ENCODE data around the gene MYOM1.
"Not testable (repeated sequence)": the region's sequence is repeated elsewhere in the genome, so short reads cannot be mapped to it uniquely, and the experiment has no call there.

MYOM1 gene

DNA sequence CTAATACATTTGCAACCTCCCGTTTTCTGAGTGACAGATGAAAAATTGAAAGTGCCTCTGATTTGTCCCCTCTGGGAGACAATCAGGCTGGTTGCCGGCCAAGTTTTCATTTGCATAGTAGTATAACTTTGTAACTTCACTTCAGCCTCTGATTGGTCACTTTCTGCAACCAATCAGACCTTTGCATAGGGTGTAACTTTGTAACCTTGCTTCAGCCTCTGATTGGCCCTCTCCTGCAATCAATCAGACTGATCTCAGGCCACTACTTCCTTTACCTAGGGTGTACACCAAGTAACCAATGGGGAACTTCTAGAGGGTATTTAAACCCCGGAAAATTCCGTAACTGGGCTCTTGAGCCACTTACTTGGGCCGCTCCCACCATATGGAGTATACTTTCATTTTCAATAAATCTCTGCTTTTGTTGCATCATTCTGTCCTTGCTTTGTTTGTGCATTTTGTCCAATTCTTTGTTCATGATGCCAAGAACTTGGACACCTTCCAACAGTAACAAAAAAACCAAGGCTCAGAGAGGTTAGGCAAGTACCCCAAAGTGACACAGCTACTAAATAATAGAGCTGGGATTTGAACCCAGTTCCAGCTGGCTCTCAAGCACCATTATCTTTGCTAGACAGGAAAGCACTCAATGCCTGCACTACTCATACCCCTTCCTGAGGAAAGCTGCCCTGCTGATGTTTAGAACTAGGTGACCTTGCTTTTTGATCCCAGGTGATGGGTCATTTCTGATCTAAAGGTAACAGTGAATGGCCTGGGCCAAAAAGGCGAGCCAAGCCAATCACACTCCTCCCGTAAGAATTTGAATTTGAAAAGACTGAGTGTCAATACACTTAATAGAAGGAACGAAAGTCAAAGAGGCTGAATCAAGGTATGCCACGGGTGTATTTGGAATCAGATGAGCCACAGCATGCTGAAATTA is 10.9 kb upstream of the MYOM1 start:
- no peak overlapping the region for H3K27ac ChIP-seq (ENCODE audit: low read length)
- no peaks in the 10 kb centered on the region for H3K27me3 ChIP-seq (ENCODE audit: low read depth, low read length)
- no peaks in the 10 kb centered on the region for H3K4me1 ChIP-seq (ENCODE audit: control insufficient read depth in 1 of 2, insufficient read depth in 2 of 2, low read length in 2 of 2)
- no peaks in the 10 kb centered on the region for H3K36me3 ChIP-seq (ENCODE audit: control insufficient read depth in 1 of 2, insufficient read depth in 2 of 2, low read length in 2 of 2)
- H3K4me3 ChIP-seq (ENCODE audit: low read depth in 1 of 2, low read length in 2 of 2) = no peak overlapping the region
- no peaks in the 10 kb centered on the region for H3K9me3 ChIP-seq (ENCODE audit: control insufficient read depth in 1 of 2, low read length in 2 of 2)

GRCh38 chr18:3226048-3226447 is 6.3 kb upstream of the MYOM1 start:
- no peaks in the 10 kb centered on the region for H3K36me3 ChIP-seq (ENCODE audit: control insufficient read depth in 1 of 2, insufficient read depth in 2 of 2, low read length in 2 of 2)
- H3K27ac ChIP-seq (ENCODE audit: low read length) = no peak overlapping the region
- no peaks in the 10 kb centered on the region for H3K27me3 ChIP-seq (ENCODE audit: low read depth, low read length)
- no peak overlapping the region for H3K4me3 ChIP-seq (ENCODE audit: low read depth in 1 of 2, low read length in 2 of 2)
- no peaks in the 10 kb centered on the region for H3K9me3 ChIP-seq (ENCODE audit: control insufficient read depth in 1 of 2, low read length in 2 of 2)
- peaks cover 0 to 4% of the 10 kb centered on the region in 2 donors for H3K4me1 ChIP-seq (ENCODE audit: control insufficient read depth in 1 of 2, insufficient read depth in 2 of 2, low read length in 2 of 2)

GRCh38 chr18:3225588-3225987 is 5.8 kb upstream of the MYOM1 start:
- Histone ChIP-seq H3K36me3 (ENCODE audit: control insufficient read depth in 1 of 2, insufficient read depth in 2 of 2, low read length in 2 of 2) (no peaks in the 10 kb centered on the region), H3K27ac (ENCODE audit: low read length) (no peak overlapping the region), H3K4me3 (ENCODE audit: low read depth in 1 of 2, low read length in 2 of 2) (no peak overlapping the region), H3K9me3 (ENCODE audit: control insufficient read depth in 1 of 2, low read length in 2 of 2) (no peaks in the 10 kb centered on the region), H3K27me3 (ENCODE audit: low read depth, low read length) (no peaks in the 10 kb centered on the region), H3K4me1 (ENCODE audit: control insufficient read depth in 1 of 2, insufficient read depth in 2 of 2, low read length in 2 of 2) (peaks cover 0 to 6% of the 10 kb centered on the region in 2 donors)

DNA sequence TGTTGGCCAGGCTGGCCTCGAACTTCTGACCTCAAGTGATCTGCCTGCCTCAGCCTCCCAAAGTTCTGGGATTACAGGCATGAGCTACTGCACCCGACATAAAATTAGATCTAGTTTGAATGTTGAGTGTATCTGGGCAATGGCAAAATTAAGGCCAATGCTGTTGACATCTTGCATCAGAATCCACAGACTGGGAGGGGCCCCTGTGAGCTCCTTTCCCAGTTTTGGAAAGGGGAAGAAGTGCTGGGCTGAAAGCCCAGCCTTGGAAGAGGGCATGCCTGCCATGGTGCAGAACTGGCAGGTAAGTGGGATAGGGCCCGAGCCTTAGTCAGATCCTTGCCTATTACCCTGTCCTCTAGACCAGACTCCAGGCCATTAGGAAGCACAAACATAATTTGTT is 4.5 kb upstream of the MYOM1 start:
- H3K9me3 ChIP-seq (ENCODE audit: control insufficient read depth in 1 of 2, low read length in 2 of 2) = no peaks in the 10 kb centered on the region
- peaks cover 0 to 10% of the 10 kb centered on the region in 2 donors for H3K4me1 ChIP-seq (ENCODE audit: control insufficient read depth in 1 of 2, insufficient read depth in 2 of 2, low read length in 2 of 2)
- no peaks in the 10 kb centered on the region for H3K27me3 ChIP-seq (ENCODE audit: low read depth, low read length)
- H3K4me3 ChIP-seq (ENCODE audit: low read depth in 1 of 2, low read length in 2 of 2) = no peak overlapping the region
- H3K27ac ChIP-seq (ENCODE audit: low read length) = no peak overlapping the region
- no peaks in the 10 kb centered on the region for H3K36me3 ChIP-seq (ENCODE audit: control insufficient read depth in 1 of 2, insufficient read depth in 2 of 2, low read length in 2 of 2)

DNA sequence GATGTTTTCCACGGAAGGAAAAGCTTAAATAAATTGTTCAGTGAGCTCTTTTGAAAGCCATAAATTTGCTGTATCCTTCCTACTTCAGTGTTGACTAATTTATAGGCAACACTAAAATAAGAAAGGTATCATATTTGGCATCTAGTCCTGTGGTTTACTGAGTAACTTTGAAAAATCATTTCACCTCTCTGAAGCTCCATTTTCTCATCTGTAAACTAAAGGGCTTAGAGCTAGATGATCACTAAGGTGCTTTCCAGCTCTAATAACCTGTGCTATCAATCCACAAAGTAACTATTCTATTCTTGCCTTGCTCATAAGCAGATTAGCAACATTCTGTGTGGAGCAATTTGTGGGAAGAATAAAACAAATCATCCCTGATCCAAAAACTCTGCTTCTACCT is 3.6 kb upstream of the MYOM1 start:
- Histone ChIP-seq H3K4me3 (ENCODE audit: low read depth in 1 of 2, low read length in 2 of 2) (no peak overlapping the region), H3K36me3 (ENCODE audit: control insufficient read depth in 1 of 2, insufficient read depth in 2 of 2, low read length in 2 of 2) (no peaks in the 10 kb centered on the region), H3K9me3 (ENCODE audit: control insufficient read depth in 1 of 2, low read length in 2 of 2) (no peaks in the 10 kb centered on the region), H3K27ac (ENCODE audit: low read length) (no peak overlapping the region), H3K27me3 (ENCODE audit: low read depth, low read length) (no peaks in the 10 kb centered on the region), H3K4me1 (ENCODE audit: control insufficient read depth in 1 of 2, insufficient read depth in 2 of 2, low read length in 2 of 2) (peaks cover 0 to 10% of the 10 kb centered on the region in 2 donors)

DNA sequence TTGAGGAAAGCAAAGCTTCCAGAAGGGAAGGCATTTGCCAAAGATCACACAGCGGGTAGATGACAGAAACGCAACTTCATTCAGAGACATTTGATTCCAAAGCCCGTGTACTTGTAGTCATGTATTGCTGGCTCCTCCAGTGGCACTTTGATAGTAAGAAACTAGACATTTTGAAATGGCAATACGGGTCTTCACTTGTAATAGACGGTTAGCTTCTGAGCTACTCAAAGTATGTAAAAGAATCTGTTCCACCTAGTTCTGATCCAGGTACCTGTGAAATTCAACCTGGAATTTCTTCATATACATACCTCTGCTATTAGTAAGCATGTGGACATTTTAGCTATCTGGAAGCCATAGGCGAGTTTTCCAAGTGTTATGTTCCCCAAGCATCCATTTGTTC is 1.7 kb upstream of the MYOM1 start:
- Histone ChIP-seq H3K27ac (ENCODE audit: low read length) (no peak overlapping the region), H3K4me1 (ENCODE audit: control insufficient read depth in 1 of 2, insufficient read depth in 2 of 2, low read length in 2 of 2) (peaks cover 3 to 10% of the 10 kb centered on the region in 2 donors), H3K27me3 (ENCODE audit: low read depth, low read length) (no peaks in the 10 kb centered on the region), H3K9me3 (ENCODE audit: control insufficient read depth in 1 of 2, low read length in 2 of 2) (no peaks in the 10 kb centered on the region), H3K4me3 (ENCODE audit: low read depth in 1 of 2, low read length in 2 of 2) (no peak overlapping the region), H3K36me3 (ENCODE audit: control insufficient read depth in 1 of 2, insufficient read depth in 2 of 2, low read length in 2 of 2) (no peaks in the 10 kb centered on the region)

GRCh38 chr18:3220868-3221267 is 1.1 kb upstream of the MYOM1 start:
- H3K27me3 ChIP-seq (ENCODE audit: low read depth, low read length); H3K4me3 ChIP-seq (ENCODE audit: low read depth in 1 of 2, low read length in 2 of 2); H3K36me3 ChIP-seq (ENCODE audit: control insufficient read depth in 1 of 2, insufficient read depth in 2 of 2, low read length in 2 of 2); H3K9me3 ChIP-seq (ENCODE audit: control insufficient read depth in 1 of 2, low read length in 2 of 2); H3K27ac ChIP-seq (ENCODE audit: low read length): not testable (repeated sequence)
- peaks cover 3 to 10% of the 10 kb centered on the region in 2 donors for H3K4me1 ChIP-seq (ENCODE audit: control insufficient read depth in 1 of 2, insufficient read depth in 2 of 2, low read length in 2 of 2)

GRCh38 chr18:3219241-3219630 is 532 bp downstream of the MYOM1 start:
- no peaks in the 10 kb centered on the region for H3K27me3 ChIP-seq (ENCODE audit: low read depth, low read length)
- peaks cover 3 to 10% of the 10 kb centered on the region in 2 donors for H3K4me1 ChIP-seq (ENCODE audit: control insufficient read depth in 1 of 2, insufficient read depth in 2 of 2, low read length in 2 of 2)
- H3K9me3 ChIP-seq (ENCODE audit: control insufficient read depth in 1 of 2, low read length in 2 of 2) = no peaks in the 10 kb centered on the region
- peak overlapping the region; percentile 45 to 57 for H3K4me3 ChIP-seq (ENCODE audit: low read depth in 1 of 2, low read length in 2 of 2)
- H3K27ac ChIP-seq (ENCODE audit: low read length) = peak overlapping the region; percentile 76
- peaks cover 0 to 10% of the 10 kb centered on the region in 2 donors for H3K36me3 ChIP-seq (ENCODE audit: control insufficient read depth in 1 of 2, insufficient read depth in 2 of 2, low read length in 2 of 2)

- peak overlapping the region; percentile 45 to 57 for H3K4me3 ChIP-seq (ENCODE audit: low read depth in 1 of 2, low read length in 2 of 2)
- H3K27me3 ChIP-seq (ENCODE audit: low read depth, low read length) = no peaks in the 10 kb centered on the region
- peak overlapping the region; percentile 76 for H3K27ac ChIP-seq (ENCODE audit: low read length)
Measured at GRCh38 chr18:3218819-3219218, 949 bp downstream of the MYOM1 start.

GRCh38 chr18:3217948-3218647 is 1.7 kb downstream of the MYOM1 start:
- H3K27me3 ChIP-seq (ENCODE audit: low read depth, low read length) = no peaks in the 10 kb centered on the region
- H3K27ac ChIP-seq (ENCODE audit: low read length) = peak overlapping the region; percentile 76
- H3K4me1 ChIP-seq (ENCODE audit: control insufficient read depth in 1 of 2, insufficient read depth in 2 of 2, low read length in 2 of 2) = peaks cover 9 to 12% of the 10 kb centered on the region in 2 donors
- H3K9me3 ChIP-seq (ENCODE audit: control insufficient read depth in 1 of 2, low read length in 2 of 2) = no peaks in the 10 kb centered on the region
- peaks cover 0 to 11% of the 10 kb centered on the region in 2 donors for H3K36me3 ChIP-seq (ENCODE audit: control insufficient read depth in 1 of 2, insufficient read depth in 2 of 2, low read length in 2 of 2)
- H3K4me3 ChIP-seq (ENCODE audit: low read depth in 1 of 2, low read length in 2 of 2) = peak overlapping the region in 1 of 2 donors; percentile 7

More at GRCh38 chr18:3218819-3219218, 949 bp downstream of the MYOM1 start:
- Histone ChIP-seq H3K9me3 (ENCODE audit: control insufficient read depth in 1 of 2, low read length in 2 of 2) (no peaks in the 10 kb centered on the region), H3K4me1 (ENCODE audit: control insufficient read depth in 1 of 2, insufficient read depth in 2 of 2, low read length in 2 of 2) (peaks cover 5 to 10% of the 10 kb centered on the region in 2 donors), H3K36me3 (ENCODE audit: control insufficient read depth in 1 of 2, insufficient read depth in 2 of 2, low read length in 2 of 2) (peaks cover 0 to 11% of the 10 kb centered on the region in 2 donors)

DNA sequence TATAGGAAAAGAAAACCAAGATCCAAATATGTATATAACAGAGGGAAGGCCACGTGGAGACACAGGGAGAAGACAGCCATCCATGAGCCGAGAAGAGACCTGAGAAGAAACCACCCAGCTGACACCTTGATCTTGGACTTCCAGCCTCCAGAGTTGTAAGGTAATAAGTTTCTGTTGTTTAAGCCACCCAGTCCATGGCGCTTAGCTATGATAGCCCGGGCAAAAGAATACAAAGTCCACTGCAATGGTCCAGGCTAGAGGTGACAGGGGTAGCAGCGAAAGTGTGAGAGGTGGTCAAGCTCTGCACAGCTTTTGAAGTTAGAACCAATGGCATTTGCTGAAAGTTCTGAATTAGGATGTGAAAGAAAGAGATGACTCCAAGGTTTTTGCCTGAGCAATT is 2.8 kb downstream of the MYOM1 start:
- peaks cover 15 to 22% of the 10 kb centered on the region in 2 donors for H3K4me1 ChIP-seq (ENCODE audit: control insufficient read depth in 1 of 2, insufficient read depth in 2 of 2, low read length in 2 of 2)
- H3K27me3 ChIP-seq (ENCODE audit: low read depth, low read length) = no peaks in the 10 kb centered on the region
- no peak overlapping the region for H3K4me3 ChIP-seq (ENCODE audit: low read depth in 1 of 2, low read length in 2 of 2)
- peaks cover 0 to 11% of the 10 kb centered on the region in 2 donors for H3K36me3 ChIP-seq (ENCODE audit: control insufficient read depth in 1 of 2, insufficient read depth in 2 of 2, low read length in 2 of 2)
- H3K9me3 ChIP-seq (ENCODE audit: control insufficient read depth in 1 of 2, low read length in 2 of 2) = no peaks in the 10 kb centered on the region
- no peak overlapping the region for H3K27ac ChIP-seq (ENCODE audit: low read length)
